ENCODE measurements around the gene KCNQ1. TPM values are rescaled to one million over a fixed set of nuclear protein-coding genes. Genes with fewer than 3 reads are reported as not detected.

KCNQ1 gene
- total RNA-seq, 4 donors from 2014 or later: 5.6 to 46.8 (median 24.6) TPM

DNA sequence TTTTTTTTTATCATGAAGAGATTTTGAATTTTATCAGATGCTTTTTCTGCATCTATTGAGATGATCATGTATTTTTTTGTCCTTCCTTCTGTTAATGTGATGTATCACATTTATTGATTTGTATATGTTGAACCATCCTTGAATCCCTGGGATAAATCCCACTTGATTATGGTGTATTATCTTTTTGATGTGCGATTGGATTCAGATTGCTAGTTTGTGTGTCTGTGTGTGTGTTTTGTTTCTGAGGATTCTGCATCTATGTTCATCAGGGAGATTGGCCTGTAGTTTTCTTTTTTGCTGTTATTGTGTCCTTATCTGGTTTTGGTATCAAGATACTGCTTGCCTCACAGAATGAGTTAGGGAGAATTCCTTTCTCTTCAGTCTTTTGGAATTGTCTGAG lies 202.4 kb downstream of the KCNQ1 start:
- no peak for DNase-seq
- in situ Hi-C loops (cut with MboI; ENCODE audit: low pct_ligation_motif_present in 1 of 4, low pct_unique_long_range_greater_than_20kb in 1 of 4, low sequenced_read_pairs in 3 of 4): no loop called here

GRCh38 chr11:2647953-2648352 lies 203.1 kb downstream of the KCNQ1 start:
- Histone ChIP-seq H3K4me3 (no peak overlapping the region), H3K4me1 (no peaks in the 10 kb centered on the region), H3K9me3 (peaks cover 55 to 74% of the 10 kb centered on the region in 2 donors), H3K36me3 (peaks cover 0 to 4% (median 0%) of the 10 kb centered on the region in 4 donors), H3K27ac (no peak overlapping the region), H3K27me3 (no peaks in the 10 kb centered on the region)
- 95 to 100% methylated on average over 4 to 6 of the region's 6 CpGs for WGBS, 2 donors (ENCODE audit: low coverage in 1 of 2)
- no peak for DNase-seq
- intact Hi-C loops (cut with DNase I; ENCODE audit: low total_unique reads): no loop called here
- in situ Hi-C loops (cut with MboI; ENCODE audit: low pct_ligation_motif_present in 1 of 4, low pct_unique_long_range_greater_than_20kb in 1 of 4, low sequenced_read_pairs in 3 of 4): no loop called here
- TF ChIP-seq, protein P1, sequence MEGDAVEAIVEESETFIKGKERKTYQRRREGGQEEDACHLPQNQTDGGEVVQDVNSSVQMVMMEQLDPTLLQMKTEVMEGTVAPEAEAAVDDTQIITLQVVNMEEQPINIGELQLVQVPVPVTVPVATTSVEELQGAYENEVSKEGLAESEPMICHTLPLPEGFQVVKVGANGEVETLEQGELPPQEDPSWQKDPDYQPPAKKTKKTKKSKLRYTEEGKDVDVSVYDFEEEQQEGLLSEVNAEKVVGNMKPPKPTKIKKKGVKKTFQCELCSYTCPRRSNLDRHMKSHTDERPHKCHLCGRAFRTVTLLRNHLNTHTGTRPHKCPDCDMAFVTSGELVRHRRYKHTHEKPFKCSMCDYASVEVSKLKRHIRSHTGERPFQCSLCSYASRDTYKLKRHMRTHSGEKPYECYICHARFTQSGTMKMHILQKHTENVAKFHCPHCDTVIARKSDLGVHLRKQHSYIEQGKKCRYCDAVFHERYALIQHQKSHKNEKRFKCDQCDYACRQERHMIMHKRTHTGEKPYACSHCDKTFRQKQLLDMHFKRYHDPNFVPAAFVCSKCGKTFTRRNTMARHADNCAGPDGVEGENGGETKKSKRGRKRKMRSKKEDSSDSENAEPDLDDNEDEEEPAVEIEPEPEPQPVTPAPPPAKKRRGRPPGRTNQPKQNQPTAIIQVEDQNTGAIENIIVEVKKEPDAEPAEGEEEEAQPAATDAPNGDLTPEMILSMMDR (IDR thresholded peaks at IDR 0.05): no peak
- no peak for TF ChIP-seq EP300 (IDR thresholded peaks at IDR 0.05; ENCODE audit: low read depth)
- no peak for TF ChIP-seq POLR2A (IDR thresholded peaks at IDR 0.05)
- no peak for TF ChIP-seq POLR2AphosphoS5 (IDR thresholded peaks at IDR 0.05)

More for the DNA sequence above, 202.4 kb downstream of the KCNQ1 start:
- no peak overlapping the region for H3K4me3 ChIP-seq
- intact Hi-C loops (cut with DNase I; ENCODE audit: low total_unique reads): no loop called here
- no peaks in the 10 kb centered on the region for H3K4me1 ChIP-seq
- WGBS, 2 donors (ENCODE audit: low coverage in 1 of 2): 96 to 100% methylated on average over 1 of the region's 1 CpG
- no peaks in the 10 kb centered on the region for H3K27me3 ChIP-seq
- TF ChIP-seq, protein P1 (IDR thresholded peaks at IDR 0.05): no peak
- TF ChIP-seq POLR2AphosphoS5 (IDR thresholded peaks at IDR 0.05): no peak
- H3K36me3 ChIP-seq: peaks cover 0 to 4% (median 0%) of the 10 kb centered on the region in 4 donors
- H3K27ac ChIP-seq: no peak overlapping the region
- peaks cover 61 to 82% of the 10 kb centered on the region in 2 donors for H3K9me3 ChIP-seq

- Histone ChIP-seq H3K36me3 (peaks cover 0 to 4% (median 0%) of the 10 kb centered on the region in 4 donors), H3K27me3 (no peaks in the 10 kb centered on the region), H3K27ac (no peak overlapping the region), H3K4me1 (no peaks in the 10 kb centered on the region), H3K9me3 (peaks cover 42 to 61% of the 10 kb centered on the region in 2 donors), H3K4me3 (no peak overlapping the region)
- no peak for TF ChIP-seq EP300 (IDR thresholded peaks at IDR 0.05; ENCODE audit: low read depth)
- TF ChIP-seq POLR2AphosphoS5 (IDR thresholded peaks at IDR 0.05): no peak
- no peak for TF ChIP-seq POLR2A (IDR thresholded peaks at IDR 0.05)
- TF ChIP-seq, protein P1 (IDR thresholded peaks at IDR 0.05): no peak
- no peak for DNase-seq
- intact Hi-C loops (cut with DNase I; ENCODE audit: low total_unique reads) (no loop called here), in situ Hi-C loops (cut with MboI; ENCODE audit: low pct_ligation_motif_present in 1 of 4, low pct_unique_long_range_greater_than_20kb in 1 of 4, low sequenced_read_pairs in 3 of 4) (no loop called here)
Observed at GRCh38 chr11:2649400-2649799, 204.6 kb downstream of the KCNQ1 start.

DNA sequence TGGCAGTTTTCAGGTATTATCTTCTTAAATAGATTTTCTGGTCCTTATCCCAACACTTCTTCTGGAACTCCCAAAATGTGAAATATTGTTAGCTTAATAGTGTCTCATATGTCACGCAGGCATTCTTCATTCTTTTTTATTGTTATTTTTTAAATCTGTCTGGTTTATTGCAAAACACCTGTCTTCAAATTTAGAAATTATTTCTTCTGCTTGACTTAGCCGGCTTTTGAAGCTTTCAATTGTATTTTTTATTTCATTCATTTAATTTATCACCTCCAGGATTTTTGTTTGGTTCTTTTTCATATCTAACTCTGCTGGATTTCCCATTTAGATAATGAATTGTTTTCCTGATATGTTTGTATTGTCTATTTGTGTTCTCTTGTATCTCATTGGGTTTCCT lies 205.0 kb downstream of the KCNQ1 start:
- TF ChIP-seq POLR2A (IDR thresholded peaks at IDR 0.05): no peak
- TF ChIP-seq EP300 (IDR thresholded peaks at IDR 0.05; ENCODE audit: low read depth): no peak
- TF ChIP-seq POLR2AphosphoS5 (IDR thresholded peaks at IDR 0.05): no peak
- TF ChIP-seq, protein P1 (IDR thresholded peaks at IDR 0.05): no peak
- DNase-seq: no peak
- Histone ChIP-seq H3K4me1 (no peaks in the 10 kb centered on the region), H3K4me3 (no peak overlapping the region), H3K27ac (no peak overlapping the region), H3K27me3 (no peaks in the 10 kb centered on the region), H3K36me3 (peaks cover 0 to 4% (median 0%) of the 10 kb centered on the region in 4 donors), H3K9me3 (peaks cover 38 to 56% of the 10 kb centered on the region in 2 donors)
- WGBS, 2 donors (ENCODE audit: low coverage in 1 of 2): 96 to 98% methylated on average over 2 of the region's 2 CpGs
- in situ Hi-C loops (cut with MboI; ENCODE audit: low pct_ligation_motif_present in 1 of 4, low pct_unique_long_range_greater_than_20kb in 1 of 4, low sequenced_read_pairs in 3 of 4) (no loop called here), intact Hi-C loops (cut with DNase I; ENCODE audit: low total_unique reads) (no loop called here)
